GM21381 (cell line): Measurements from ENCODE around the gene IL15.
"Not testable (repeated sequence)": the region's sequence is repeated elsewhere in the genome, so short reads cannot be mapped to it uniquely, and the experiment has no call there.

ENCODE experiments used
- ATAC-seq: cut with Tn5 transposase; IDR thresholded peaks from one replicate; pipeline ENCODE4 v1.9.1; 2021; ENCODE audit warnings: mild to moderate bottlenecking, moderate library complexity; ENCODE audit not compliant: unreplicated experiment

The IL15 gene, protein sequence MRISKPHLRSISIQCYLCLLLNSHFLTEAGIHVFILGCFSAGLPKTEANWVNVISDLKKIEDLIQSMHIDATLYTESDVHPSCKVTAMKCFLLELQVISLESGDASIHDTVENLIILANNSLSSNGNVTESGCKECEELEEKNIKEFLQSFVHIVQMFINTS

DNA sequence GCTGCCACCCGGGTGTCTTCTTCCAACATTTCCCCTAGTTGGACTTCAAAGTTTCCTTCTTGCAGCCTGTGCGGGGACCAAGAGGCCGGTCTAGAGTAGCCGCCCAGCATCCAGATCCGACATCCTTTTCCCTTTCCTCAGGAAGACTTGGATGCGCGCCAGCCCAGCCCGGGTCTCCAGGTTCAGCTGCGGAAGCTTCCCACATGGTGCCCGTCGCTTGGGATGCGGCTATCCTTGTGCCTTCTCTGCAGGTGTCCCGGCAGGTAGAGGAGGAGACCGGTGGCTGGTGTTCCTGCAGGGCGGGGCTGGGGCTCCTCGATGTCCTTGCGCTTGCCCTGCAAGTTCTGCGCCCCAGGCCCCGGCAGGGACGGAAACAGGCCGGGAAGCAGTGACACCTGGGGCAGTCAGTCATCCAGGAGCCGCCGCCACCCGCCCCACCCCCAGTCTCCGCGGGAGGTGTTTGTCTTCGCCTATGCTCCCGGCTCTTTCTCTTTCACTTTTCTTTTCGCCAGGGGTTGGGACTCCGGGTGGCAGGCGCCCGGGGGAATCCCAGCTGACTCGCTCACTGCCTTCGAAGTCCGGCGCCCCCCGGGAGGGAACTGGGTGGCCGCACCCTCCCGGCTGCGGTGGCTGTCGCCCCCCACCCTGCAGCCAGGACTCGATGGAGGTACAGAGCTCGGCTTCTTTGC lies at the start of gene IL15:
Gene IL15 (plus strand): TSS at position 502 of the 689 bp plus-strand sequence. CDS start 82,882 bp downstream, outside the sequence.
- ATAC-seq = peak; percentile 68

DNA sequence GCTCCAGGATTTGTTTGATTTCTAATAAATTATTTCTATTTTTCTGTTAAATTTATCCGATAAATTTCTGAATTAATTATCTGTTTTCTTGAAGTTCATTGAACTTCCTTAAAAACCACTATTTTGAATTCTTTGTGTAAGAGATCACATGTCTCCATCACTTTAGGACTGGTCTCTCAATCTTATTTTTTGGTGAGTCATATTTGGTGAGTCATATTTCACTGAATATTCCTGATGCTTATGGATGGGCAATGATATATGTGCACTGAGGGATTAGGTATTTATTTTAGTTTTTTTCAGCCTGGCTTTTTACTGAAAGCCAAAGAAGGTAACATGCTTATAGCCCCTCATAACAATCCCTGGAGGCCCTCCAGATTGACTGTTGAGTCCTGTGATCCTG lies 48.5 kb upstream of the IL15 start:
- ATAC-seq = no peak

GRCh38 chr4:141595531-141595930 lies 40.9 kb upstream of the IL15 start:
- no peak for ATAC-seq

GRCh38 chr4:141599853-141600252 lies 36.5 kb upstream of the IL15 start:
- no peak for ATAC-seq

GRCh38 chr4:141604683-141605082 lies 31.7 kb upstream of the IL15 start:
- not testable (repeated sequence) for ATAC-seq

DNA sequence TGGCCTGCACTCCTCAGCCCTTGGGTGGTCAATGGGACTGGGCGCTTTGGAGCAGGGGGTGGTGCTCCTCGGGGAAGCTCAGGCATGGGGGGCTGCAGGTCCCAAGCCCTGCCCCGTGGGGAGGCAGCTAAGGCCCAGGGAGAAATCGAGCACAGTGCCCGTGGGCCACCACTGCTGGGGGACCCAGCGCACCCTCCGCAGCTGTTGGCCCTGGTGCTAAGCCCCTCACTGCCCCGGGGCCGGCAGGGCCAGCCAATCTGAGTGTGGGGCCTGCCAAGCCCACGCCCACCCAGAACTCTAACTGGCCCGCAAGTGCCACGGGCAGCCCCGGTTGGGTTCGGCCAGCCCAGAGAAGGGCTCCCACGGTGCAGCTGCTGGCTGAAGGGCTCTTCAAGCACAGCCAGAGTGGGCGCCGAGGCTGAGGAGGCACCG lies 30.9 kb upstream of the IL15 start:
- ATAC-seq = no peak

DNA sequence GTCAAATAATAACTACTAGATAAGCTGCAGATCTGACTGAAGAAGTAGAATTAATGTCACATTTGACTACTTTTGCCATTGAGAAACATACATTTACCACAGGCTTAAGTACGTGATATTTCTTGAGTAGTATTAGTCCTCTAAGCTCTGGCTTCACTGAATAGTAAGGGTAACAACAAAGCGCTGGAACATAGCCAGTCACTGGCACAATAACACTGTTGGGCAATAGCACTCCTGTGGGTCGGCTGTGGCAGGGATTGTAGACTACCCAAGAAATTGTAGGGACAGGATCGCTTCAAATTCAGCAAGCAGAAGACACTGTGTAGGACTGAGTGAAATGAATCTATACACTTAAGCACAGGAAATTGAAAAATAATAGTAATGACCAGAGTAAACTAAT lies 27.1 kb upstream of the IL15 start:
- no peak for ATAC-seq

- no peak for ATAC-seq
These were observed 26.0 kb upstream of the IL15 start for GRCh38 chr4:141610365-141610764.

DNA sequence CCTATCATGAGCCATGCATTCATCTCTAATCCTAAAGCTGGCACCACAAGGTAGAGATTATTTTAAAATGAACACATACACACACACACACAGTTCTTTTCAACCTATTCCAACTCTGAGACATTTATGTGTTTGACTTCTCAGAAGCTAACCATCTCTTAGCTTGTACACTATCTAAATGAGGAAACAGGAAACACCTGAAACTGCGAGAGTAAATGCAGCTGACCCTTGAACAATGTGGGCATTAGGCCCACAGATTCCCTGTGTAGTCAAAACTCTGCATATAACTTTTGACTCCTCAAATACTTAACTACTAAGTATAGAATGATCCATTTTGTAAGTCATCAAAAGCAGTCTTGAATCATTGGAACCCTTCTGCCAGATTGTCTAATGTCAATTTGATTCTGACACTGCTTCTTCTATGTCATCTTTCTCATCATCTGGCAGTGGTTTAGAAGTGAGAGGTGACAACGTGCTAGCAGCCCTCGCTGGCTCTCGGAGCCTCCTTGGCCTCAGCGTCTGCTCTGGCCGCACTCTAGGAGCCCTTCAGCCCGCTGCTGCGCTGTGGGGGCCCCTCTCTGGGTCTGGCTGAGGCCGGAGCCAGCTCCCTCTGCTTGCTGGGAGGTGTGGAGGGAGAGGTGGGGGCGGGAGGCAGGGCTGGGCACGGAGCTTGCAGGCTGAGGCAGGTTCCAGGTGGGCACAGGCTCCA lies 21.4 kb upstream of the IL15 start:
- peak; percentile 54 for ATAC-seq

DNA sequence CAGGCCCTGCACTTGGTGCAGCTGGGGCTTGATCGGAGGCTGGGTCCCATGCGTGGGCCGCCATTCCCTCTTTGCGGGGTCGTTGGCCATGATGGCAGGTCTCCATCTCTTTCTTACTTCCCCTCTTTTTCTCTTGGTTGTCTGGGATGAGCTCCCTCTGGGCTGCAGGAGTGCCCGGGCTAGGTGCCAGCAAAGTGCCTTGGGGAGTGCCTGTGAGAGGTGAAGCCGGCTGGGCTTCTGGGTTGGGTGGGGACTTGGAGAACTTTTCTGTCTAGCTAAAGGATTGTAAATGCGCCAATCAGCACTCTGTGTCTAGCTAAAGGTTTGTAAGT lies 20.8 kb upstream of the IL15 start:
- not testable (repeated sequence) for ATAC-seq

DNA sequence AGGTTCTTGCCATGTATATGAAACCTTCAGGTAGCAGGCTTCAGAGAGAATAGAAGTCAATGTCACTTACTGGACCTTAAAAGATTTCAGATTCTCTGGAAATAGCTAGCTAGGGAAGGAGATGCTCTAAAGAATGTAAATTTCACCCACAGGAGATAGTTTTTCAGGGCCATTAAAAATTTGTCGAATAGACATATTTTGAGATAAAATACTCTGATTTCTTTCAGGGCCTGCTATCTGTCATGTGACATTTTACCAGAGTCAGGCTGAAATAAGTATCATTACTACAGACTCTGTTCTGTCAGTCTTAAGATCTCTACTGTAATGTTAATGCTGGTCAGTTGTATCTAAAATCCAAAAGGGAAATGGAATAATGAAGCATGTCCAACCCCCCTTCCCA lies 15.7 kb upstream of the IL15 start:
- no peak for ATAC-seq

GRCh38 chr4:141625023-141625422 lies 11.4 kb upstream of the IL15 start:
- no peak for ATAC-seq

- no peak for ATAC-seq
These were observed 5.5 kb upstream of the IL15 start for GRCh38 chr4:141630854-141631253.

- ATAC-seq = peak; percentile 35
These were observed 674 bp upstream of the IL15 start for GRCh38 chr4:141635736-141636081.

DNA sequence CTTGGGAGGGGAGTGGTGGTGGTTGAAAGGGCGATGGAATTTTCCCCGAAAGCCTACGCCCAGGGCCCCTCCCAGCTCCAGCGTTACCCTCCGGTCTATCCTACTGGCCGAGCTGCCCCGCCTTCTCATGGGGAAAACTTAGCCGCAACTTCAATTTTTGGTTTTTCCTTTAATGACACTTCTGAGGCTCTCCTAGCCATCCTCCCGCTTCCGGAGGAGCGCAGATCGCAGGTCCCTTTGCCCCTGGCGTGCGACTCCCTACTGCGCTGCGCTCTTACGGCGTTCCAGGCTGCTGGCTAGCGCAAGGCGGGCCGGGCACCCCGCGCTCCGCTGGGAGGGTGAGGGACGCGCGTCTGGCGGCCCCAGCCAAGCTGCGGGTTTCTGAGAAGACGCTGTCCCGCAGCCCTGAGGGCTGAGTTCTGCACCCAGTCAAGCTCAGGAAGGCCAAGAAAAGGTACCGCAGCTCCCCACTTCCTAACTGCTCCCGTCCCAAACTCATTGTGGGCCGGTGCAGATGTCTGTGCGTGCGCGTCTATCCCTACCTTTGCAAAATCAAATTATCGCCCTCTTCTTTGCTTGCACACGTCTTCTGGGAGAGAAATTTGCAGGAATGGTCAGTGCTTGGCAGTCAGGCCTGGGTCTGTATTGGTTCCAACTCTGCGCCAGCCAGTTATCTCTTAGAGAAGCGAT lies 533 bp downstream of the IL15 start:
- ATAC-seq = peak; percentile 45

DNA sequence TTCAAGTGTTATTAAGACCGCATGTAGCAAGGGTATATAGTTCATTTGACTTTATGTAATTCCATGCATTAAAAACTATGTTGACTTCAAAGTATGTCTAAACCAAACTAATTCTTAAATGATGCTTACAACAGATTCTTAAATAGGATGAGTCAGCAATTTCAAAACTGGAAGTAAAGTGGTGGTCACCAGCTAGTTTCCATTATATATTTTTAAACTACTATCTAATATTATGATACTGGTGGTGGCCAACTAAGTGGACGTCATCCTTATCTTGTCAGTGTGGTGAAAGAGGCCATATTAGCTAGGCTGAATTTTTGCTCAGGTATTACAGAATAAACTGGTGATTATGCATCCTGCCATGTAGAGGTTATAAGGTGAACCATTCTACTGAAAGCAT lies 1.2 kb downstream of the IL15 start:
- ATAC-seq = peak; percentile 15

DNA sequence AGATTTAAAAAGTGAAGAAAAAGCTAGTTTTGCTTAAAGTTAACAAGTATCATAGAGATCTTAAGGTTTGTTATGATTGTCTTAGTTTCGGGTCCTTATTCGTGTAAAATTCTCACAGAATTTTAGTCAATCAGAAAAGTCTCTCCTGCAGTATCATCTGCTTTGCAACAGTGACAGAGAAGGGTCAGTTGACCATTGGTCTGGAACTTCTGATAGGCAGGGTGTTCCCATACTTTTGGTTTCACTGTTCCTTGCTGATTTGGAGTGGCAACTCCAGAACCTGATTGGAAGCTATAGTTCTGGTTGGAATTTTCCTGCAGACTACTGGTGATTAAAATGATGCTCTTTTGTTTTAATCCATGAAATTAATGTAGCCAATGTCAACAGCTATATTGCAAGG lies 1.8 kb downstream of the IL15 start:
- no peak for ATAC-seq

DNA sequence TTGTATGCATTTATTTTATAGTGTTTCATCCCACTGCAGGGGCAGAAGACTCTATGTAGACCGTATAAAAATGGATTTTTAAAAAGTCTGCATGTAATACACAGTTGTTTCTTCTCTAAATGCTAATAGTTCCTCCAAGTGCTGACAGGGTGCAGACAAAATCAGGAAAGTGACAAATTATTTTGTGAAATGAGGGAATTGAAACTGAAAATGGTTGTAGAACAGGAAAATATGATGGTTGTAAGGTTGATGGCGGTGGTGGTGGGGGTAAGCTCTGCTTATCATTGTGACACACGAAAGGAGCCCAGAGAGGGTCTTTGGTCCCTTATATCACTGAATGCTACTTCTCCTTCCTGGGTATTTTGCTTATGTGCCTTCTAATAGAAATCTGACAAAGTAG lies 4.3 kb downstream of the IL15 start:
- ATAC-seq = no peak

GRCh38 chr4:141642063-141642462 lies 5.7 kb downstream of the IL15 start:
- no peak for ATAC-seq

DNA sequence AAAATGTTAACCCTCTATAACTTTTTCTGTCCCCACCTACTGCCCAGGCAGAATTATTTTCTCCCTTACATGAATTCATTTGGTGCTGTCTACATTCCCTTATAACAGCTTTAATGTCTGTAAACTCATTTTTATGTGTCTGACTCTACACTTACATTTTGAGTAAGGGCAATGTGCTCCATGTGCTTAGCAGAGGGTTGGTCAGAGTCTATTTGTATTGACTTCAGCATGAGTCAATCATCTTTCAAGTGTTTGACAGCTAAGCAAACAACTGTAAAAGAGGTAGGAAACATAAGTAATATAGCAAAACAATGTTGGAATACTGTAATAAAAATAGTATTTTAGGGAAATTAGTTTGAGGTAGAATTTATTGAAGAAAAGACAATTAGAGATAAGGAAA lies 6.3 kb downstream of the IL15 start:
- no peak for ATAC-seq

DNA sequence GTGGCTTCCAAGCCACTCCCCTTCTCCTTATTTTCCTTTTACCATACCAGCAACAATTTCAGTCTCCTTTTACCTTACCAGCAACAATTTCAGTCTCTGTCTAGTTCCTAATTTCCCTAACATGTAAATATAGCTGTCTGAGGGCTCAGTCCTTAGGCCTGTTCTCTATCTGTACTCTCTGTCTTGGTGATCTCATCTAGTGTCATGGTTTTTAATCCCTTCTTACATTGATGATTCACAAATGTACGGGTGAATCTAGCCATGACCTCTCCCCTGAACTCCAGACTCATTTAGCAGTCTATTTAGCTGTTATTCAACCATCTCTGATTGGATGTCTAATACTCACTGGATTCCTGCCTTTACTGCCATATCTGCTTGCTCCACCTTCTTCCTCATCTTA lies 7.2 kb downstream of the IL15 start:
- ATAC-seq = peak; percentile 49
